Measurements from ENCODE around the gene ARL15. TPM values are rescaled to one million over a fixed set of nuclear protein-coding genes. Genes with fewer than 3 reads are reported as not detected.

The ARL15 gene
- total RNA-seq, 4 donors from 2014 or later: 19.9 to 57.0 (median 36.9) TPM

GRCh38 chr5:54162184-54162583, 148.2 kb downstream of the ARL15 start:
- WGBS: 98% methylated on average over 3 of the region's 3 CpGs
- no peak for TF ChIP-seq POLR2A (IDR thresholded peaks at IDR 0.05)
- TF ChIP-seq POLR2AphosphoS5 (IDR thresholded peaks at IDR 0.05): no peak
- TF ChIP-seq CTCF (IDR thresholded peaks at IDR 0.05): no peak
- TF ChIP-seq EP300 (IDR thresholded peaks at IDR 0.05): no peak
- no peak overlapping the region for H3K4me3 ChIP-seq
- H3K27ac ChIP-seq: no peak overlapping the region
- no peak for DNase-seq (ENCODE audit: low spot score in 2 of 2)
- H3K27me3 ChIP-seq: no peaks in the 10 kb centered on the region
- no peaks in the 10 kb centered on the region for H3K4me1 ChIP-seq
- no peaks in the 10 kb centered on the region for H3K36me3 ChIP-seq
- H3K9me3 ChIP-seq: no peaks in the 10 kb centered on the region

DNA sequence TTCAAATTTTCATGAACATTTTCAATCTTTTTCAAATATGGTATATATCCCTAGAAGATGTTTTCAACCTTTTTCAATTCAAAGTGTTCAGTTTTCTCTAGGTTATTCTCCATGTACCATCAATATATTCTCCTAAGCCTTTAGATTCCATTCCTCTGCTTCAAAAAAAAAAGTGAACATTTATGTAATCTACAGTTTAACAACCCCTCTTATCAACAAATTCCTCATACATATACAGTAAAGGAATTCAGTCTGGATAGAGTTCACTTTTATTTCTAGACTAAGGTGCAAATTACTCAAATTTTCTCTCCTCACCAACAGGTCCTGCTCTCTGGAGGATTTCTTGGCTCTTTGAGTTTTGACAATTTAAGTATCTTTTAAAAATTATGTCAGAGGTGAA, 150.0 kb downstream of the ARL15 start:
- Histone ChIP-seq H3K27ac (no peak overlapping the region), H3K4me1 (no peaks in the 10 kb centered on the region), H3K36me3 (no peaks in the 10 kb centered on the region), H3K9me3 (no peaks in the 10 kb centered on the region), H3K27me3 (no peaks in the 10 kb centered on the region), H3K4me3 (no peak overlapping the region)
- TF ChIP-seq POLR2A (IDR thresholded peaks at IDR 0.05) (no peak), POLR2AphosphoS5 (IDR thresholded peaks at IDR 0.05) (no peak), CTCF (IDR thresholded peaks at IDR 0.05) (no peak), EP300 (IDR thresholded peaks at IDR 0.05) (no peak)
- DNase-seq (ENCODE audit: low spot score in 2 of 2): no peak

GRCh38 chr5:54159893-54160195, 150.5 kb downstream of the ARL15 start:
- Histone ChIP-seq H3K36me3 (no peaks in the 10 kb centered on the region), H3K9me3 (no peaks in the 10 kb centered on the region), H3K4me1 (no peaks in the 10 kb centered on the region), H3K4me3 (no peak overlapping the region), H3K27ac (no peak overlapping the region), H3K27me3 (no peaks in the 10 kb centered on the region)
- DNase-seq (ENCODE audit: low spot score in 2 of 2): no peak
- no peak for TF ChIP-seq POLR2AphosphoS5 (IDR thresholded peaks at IDR 0.05)
- no peak for TF ChIP-seq CTCF (IDR thresholded peaks at IDR 0.05)
- TF ChIP-seq EP300 (IDR thresholded peaks at IDR 0.05): no peak
- no peak for TF ChIP-seq POLR2A (IDR thresholded peaks at IDR 0.05)
- WGBS: 71% methylated on average over 2 of the region's 2 CpGs

DNA sequence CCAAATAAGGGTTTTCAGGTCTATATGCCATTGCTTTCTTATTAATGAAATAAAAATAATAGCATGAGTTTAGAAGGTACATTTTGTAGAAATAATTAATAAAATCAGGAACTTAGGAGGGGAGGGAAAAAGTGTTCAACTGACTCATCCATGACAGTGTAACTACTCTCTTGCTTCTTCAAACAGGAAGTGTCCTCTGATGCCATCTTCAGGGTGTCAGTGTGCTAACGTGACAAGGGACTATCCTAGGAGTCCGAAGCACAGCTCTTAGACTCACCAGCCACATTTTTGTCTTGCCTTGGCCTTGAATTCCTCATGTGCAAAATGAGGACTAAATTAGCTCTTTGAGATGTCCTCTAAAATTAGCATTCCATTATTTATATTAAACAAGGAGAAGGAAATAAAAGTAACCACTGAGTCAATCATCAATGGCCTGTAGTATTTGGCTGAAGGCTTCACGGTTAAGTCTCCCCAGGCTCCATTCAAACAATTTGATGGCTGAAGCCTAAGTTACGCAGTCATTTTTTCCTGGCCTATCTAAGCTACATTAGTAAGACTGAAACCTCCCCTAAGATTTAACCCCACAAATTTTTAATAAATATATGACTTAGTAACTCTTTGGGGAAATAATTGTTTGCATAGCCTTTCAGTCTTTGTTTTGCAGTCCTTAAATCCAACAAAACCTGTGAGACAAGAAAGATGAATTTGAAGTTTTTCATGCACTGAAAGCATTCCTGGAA, 151.1 kb downstream of the ARL15 start:
- no peaks in the 10 kb centered on the region for H3K9me3 ChIP-seq
- WGBS: 82% methylated on average over 4 of the region's 4 CpGs
- no peaks in the 10 kb centered on the region for H3K36me3 ChIP-seq
- no peak for DNase-seq (ENCODE audit: low spot score in 2 of 2)
- H3K27ac ChIP-seq: no peak overlapping the region
- no peaks in the 10 kb centered on the region for H3K4me1 ChIP-seq
- no peak overlapping the region for H3K4me3 ChIP-seq
- no peak for TF ChIP-seq EP300 (IDR thresholded peaks at IDR 0.05)
- TF ChIP-seq POLR2AphosphoS5 (IDR thresholded peaks at IDR 0.05): no peak
- TF ChIP-seq CTCF (IDR thresholded peaks at IDR 0.05): no peak
- no peak for TF ChIP-seq POLR2A (IDR thresholded peaks at IDR 0.05)
- H3K27me3 ChIP-seq: no peaks in the 10 kb centered on the region

DNA sequence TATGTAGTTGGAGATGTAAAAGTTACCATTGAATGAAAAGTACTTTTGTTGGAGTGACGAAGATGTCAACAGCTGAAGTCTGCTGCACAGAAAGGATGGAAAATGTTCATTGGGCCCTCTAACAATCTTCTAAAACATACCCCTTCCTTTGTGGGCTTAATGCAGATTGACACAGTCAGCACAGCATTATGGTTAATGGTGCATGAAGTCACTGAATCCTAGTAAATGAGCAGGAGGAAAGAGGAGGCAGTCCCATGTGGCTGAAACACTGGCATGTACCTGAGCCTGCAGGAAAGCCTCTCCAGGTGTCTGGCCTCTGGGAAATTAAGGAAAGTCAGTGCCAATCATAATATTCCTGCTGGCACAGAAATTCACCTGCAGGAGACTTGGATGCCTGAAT, 153.8 kb downstream of the ARL15 start:
- Histone ChIP-seq H3K9me3 (no peaks in the 10 kb centered on the region), H3K4me1 (no peaks in the 10 kb centered on the region), H3K36me3 (no peaks in the 10 kb centered on the region), H3K4me3 (no peak overlapping the region), H3K27me3 (no peaks in the 10 kb centered on the region), H3K27ac (no peak overlapping the region)
- WGBS: 87% methylated on average over 1 of the region's 1 CpG
- DNase-seq (ENCODE audit: low spot score in 2 of 2): no peak
- TF ChIP-seq POLR2AphosphoS5 (IDR thresholded peaks at IDR 0.05) (no peak), POLR2A (IDR thresholded peaks at IDR 0.05) (no peak), CTCF (IDR thresholded peaks at IDR 0.05) (no peak), EP300 (IDR thresholded peaks at IDR 0.05) (no peak)
